ENCODE measurements around the gene IREB2. TPM values are rescaled to one million over a fixed set of nuclear protein-coding genes. Genes with fewer than 3 reads are reported as not detected.

Gene IREB2
- total RNA-seq, 2 experiments from 2014 or later, result 52.8 to 53.7 TPM

GRCh38 chr15:78411061-78411460 lies 27.0 kb upstream of the IREB2 start:
- POLR2A ChIA-PET, result no interaction called here
- H3K27me3 Mint-ChIP-seq, result peaks cover 6% of the 10 kb centered on the region
- DNase-seq, result no peak

GRCh38 chr15:78414621-78415250 lies 23.3 kb upstream of the IREB2 start:
- H3K27me3 Mint-ChIP-seq, result peaks cover 9% of the 10 kb centered on the region
- no peaks in the 10 kb centered on the region for H3K4me1 Mint-ChIP-seq (ENCODE audit: low read depth)
- no peaks in the 10 kb centered on the region for H3K36me3 Mint-ChIP-seq
- no peak for DNase-seq
- H3K4me3 Mint-ChIP-seq, result no peak overlapping the region
- no peaks in the 10 kb centered on the region for H3K9me3 Mint-ChIP-seq
- intact Hi-C loops (cut with micrococcal nuclease), result no loop called here
- H3K27ac Mint-ChIP-seq, result no peak overlapping the region
- CTCF ChIA-PET, result no interaction called here
- POLR2A ChIA-PET, result no interaction called here

More at GRCh38 chr15:78411061-78411460, 27.0 kb upstream of the IREB2 start:
- H3K27ac Mint-ChIP-seq, result no peak overlapping the region
- no peak overlapping the region for H3K4me3 Mint-ChIP-seq
- no peaks in the 10 kb centered on the region for H3K4me1 Mint-ChIP-seq (ENCODE audit: low read depth)
- H3K9me3 Mint-ChIP-seq, result no peaks in the 10 kb centered on the region
- no peaks in the 10 kb centered on the region for H3K36me3 Mint-ChIP-seq
- intact Hi-C loops (cut with micrococcal nuclease), result no loop called here
- CTCF ChIA-PET, result interaction anchor here (1.8 kb wide), 1 partner anchor 12 kb away, joined by 7 read pairs; no protein-coding TSS in a partner anchor

GRCh38 chr15:78415284-78415683 lies 22.7 kb upstream of the IREB2 start:
- H3K27ac Mint-ChIP-seq, result no peak overlapping the region
- POLR2A ChIA-PET, result no interaction called here

GRCh38 chr15:78417754-78418630 lies 20.0 kb upstream of the IREB2 start:
- Mint-ChIP-seq H3K4me3 (no peak overlapping the region), H3K27ac (no peak overlapping the region), H3K9me3 (no peaks in the 10 kb centered on the region), H3K4me1 (ENCODE audit: low read depth) (peaks cover 3% of the 10 kb centered on the region), H3K36me3 (no peaks in the 10 kb centered on the region), H3K27me3 (peaks cover 7% of the 10 kb centered on the region)
- intact Hi-C loops (cut with micrococcal nuclease), result no loop called here
- DNase-seq, result no peak
- POLR2A ChIA-PET, result interaction anchor here (0.6 kb wide), 1 partner anchor 11 kb away, joined by 4 read pairs; no protein-coding TSS in a partner anchor
- CTCF ChIA-PET, result interaction anchor here (0.6 to 1.1 kb wide), 3 partner anchors 10 to 91 kb away, joined by 3 read pairs; no protein-coding TSS in a partner anchor

More at GRCh38 chr15:78415284-78415683, 22.7 kb upstream of the IREB2 start:
- DNase-seq, result no peak
- Mint-ChIP-seq H3K9me3 (no peaks in the 10 kb centered on the region), H3K4me3 (no peak overlapping the region), H3K27me3 (peaks cover 9% of the 10 kb centered on the region), H3K4me1 (ENCODE audit: low read depth) (no peaks in the 10 kb centered on the region), H3K36me3 (no peaks in the 10 kb centered on the region)
- intact Hi-C loops (cut with micrococcal nuclease), result no loop called here
- CTCF ChIA-PET, result interaction anchor here (0.8 to 1.6 kb wide), 2 partner anchors 106 to 116 kb away, joined by 4 to 5 read pairs; partner anchors contain the start of gene SKIC8

- Mint-ChIP-seq H3K27ac (no peak overlapping the region), H3K4me3 (no peak overlapping the region), H3K4me1 (ENCODE audit: low read depth) (peaks cover 3% of the 10 kb centered on the region), H3K9me3 (no peaks in the 10 kb centered on the region), H3K36me3 (no peaks in the 10 kb centered on the region), H3K27me3 (peaks cover 7% of the 10 kb centered on the region)
- intact Hi-C loops (cut with micrococcal nuclease), result no loop called here
- DNase-seq, result no peak
- ChIA-PET POLR2A (no interaction called here), CTCF (interaction anchor here (1.0 to 1.1 kb wide), 2 partner anchors 9 to 92 kb away, joined by 3 read pairs; no protein-coding TSS in a partner anchor)
These were observed 19.3 kb upstream of the IREB2 start for GRCh38 chr15:78418686-78419085.

GRCh38 chr15:78419367-78419766 lies 18.6 kb upstream of the IREB2 start:
- ChIA-PET POLR2A (no interaction called here), CTCF (interaction anchor here (1.0 to 1.1 kb wide), 2 partner anchors 9 to 92 kb away, joined by 3 read pairs; no protein-coding TSS in a partner anchor)
- no peak for DNase-seq
- H3K27me3 Mint-ChIP-seq, result peaks cover 4% of the 10 kb centered on the region
- no peak overlapping the region for H3K27ac Mint-ChIP-seq
- H3K36me3 Mint-ChIP-seq, result no peaks in the 10 kb centered on the region
- no peak overlapping the region for H3K4me3 Mint-ChIP-seq
- H3K4me1 Mint-ChIP-seq (ENCODE audit: low read depth), result peaks cover 3% of the 10 kb centered on the region
- H3K9me3 Mint-ChIP-seq, result no peaks in the 10 kb centered on the region
- intact Hi-C loops (cut with micrococcal nuclease), result no loop called here

- POLR2A ChIA-PET, result interaction anchor here (1.3 kb wide), 1 partner anchor 17 kb away, joined by 4 read pairs; the partner anchor contains the start of gene IREB2
- intact Hi-C loops (cut with micrococcal nuclease), result no loop called here
- no peak overlapping the region for H3K27ac Mint-ChIP-seq
- CTCF ChIA-PET, result no interaction called here
- DNase-seq, result no peak
- no peaks in the 10 kb centered on the region for H3K9me3 Mint-ChIP-seq
- H3K36me3 Mint-ChIP-seq, result no peaks in the 10 kb centered on the region
- no peak overlapping the region for H3K4me3 Mint-ChIP-seq
- H3K4me1 Mint-ChIP-seq (ENCODE audit: low read depth), result peaks cover 5% of the 10 kb centered on the region
- H3K27me3 Mint-ChIP-seq, result peaks cover 4% of the 10 kb centered on the region
These were observed 17.8 kb upstream of the IREB2 start for GRCh38 chr15:78420220-78420619.

- ChIA-PET CTCF (interaction anchor here (1.7 to 2.9 kb wide), 3 partner anchors 34 to 113 kb away, joined by 4 to 35 read pairs (median 5); no protein-coding TSS in a partner anchor), POLR2A (interaction anchor here (1.3 kb wide), 1 partner anchor 17 kb away, joined by 4 read pairs; the partner anchor contains the start of gene IREB2)
- intact Hi-C loops (cut with micrococcal nuclease), result no loop called here
- peaks cover 10% of the 10 kb centered on the region for H3K4me1 Mint-ChIP-seq (ENCODE audit: low read depth)
- no peaks in the 10 kb centered on the region for H3K36me3 Mint-ChIP-seq
- no peak overlapping the region for H3K4me3 Mint-ChIP-seq
- no peak overlapping the region for H3K27ac Mint-ChIP-seq
- H3K27me3 Mint-ChIP-seq, result peaks cover 4% of the 10 kb centered on the region
- DNase-seq, result no peak
- no peaks in the 10 kb centered on the region for H3K9me3 Mint-ChIP-seq
These were observed 17.2 kb upstream of the IREB2 start for GRCh38 chr15:78420766-78421165.

- peaks cover 4% of the 10 kb centered on the region for H3K27me3 Mint-ChIP-seq
- H3K9me3 Mint-ChIP-seq, result no peaks in the 10 kb centered on the region
- peaks cover 17% of the 10 kb centered on the region for H3K4me1 Mint-ChIP-seq (ENCODE audit: low read depth)
- no peak overlapping the region for H3K27ac Mint-ChIP-seq
- H3K36me3 Mint-ChIP-seq, result no peaks in the 10 kb centered on the region
- H3K4me3 Mint-ChIP-seq, result no peak overlapping the region
- intact Hi-C loops (cut with micrococcal nuclease), result no loop called here
- POLR2A ChIA-PET, result interaction anchor here (1.3 kb wide), 1 partner anchor 16 kb away, joined by 4 read pairs; the partner anchor contains the start of gene IREB2
- CTCF ChIA-PET, result interaction anchor here (1.7 to 2.9 kb wide), 3 partner anchors 35 to 114 kb away, joined by 4 to 35 read pairs (median 5); no protein-coding TSS in a partner anchor
- DNase-seq, result no peak
These were observed 16.6 kb upstream of the IREB2 start for GRCh38 chr15:78421238-78421965.

GRCh38 chr15:78422571-78423340 lies 15.3 kb upstream of the IREB2 start:
- Mint-ChIP-seq H3K27me3 (peaks cover 4% of the 10 kb centered on the region), H3K4me3 (no peak overlapping the region), H3K4me1 (ENCODE audit: low read depth) (peaks cover 17% of the 10 kb centered on the region), H3K36me3 (no peaks in the 10 kb centered on the region), H3K27ac (no peak overlapping the region), H3K9me3 (no peaks in the 10 kb centered on the region)
- ChIA-PET POLR2A (interaction anchor here (1.0 to 1.2 kb wide), 2 partner anchors 15 to 123 kb away, joined by 3 to 7 read pairs; partner anchors contain the start of genes IREB2 and SKIC8), CTCF (interaction anchor here (0.6 to 2.9 kb wide), 36 partner anchors 11 to 310 kb away, joined by 3 to 35 read pairs (median 4); partner anchors contain the start of genes CHRNA5, DNAJA4, IREB2 and SKIC8)
- peak; percentile 76 for DNase-seq
- intact Hi-C loops (cut with micrococcal nuclease), result loop anchor here (1.0 kb wide), 2 partner anchors 114 to 309 kb away; no protein-coding TSS in a partner anchor

- Mint-ChIP-seq H3K4me1 (ENCODE audit: low read depth) (peaks cover 17% of the 10 kb centered on the region), H3K27ac (no peak overlapping the region), H3K27me3 (peaks cover under 1% of the 10 kb centered on the region), H3K9me3 (no peaks in the 10 kb centered on the region), H3K4me3 (no peak overlapping the region), H3K36me3 (no peaks in the 10 kb centered on the region)
- no peak for DNase-seq
- ChIA-PET POLR2A (no interaction called here), CTCF (interaction anchor here (2.3 kb wide), 1 partner anchor 13 kb away, joined by 14 read pairs; the partner anchor contains the start of gene IREB2)
- intact Hi-C loops (cut with micrococcal nuclease), result no loop called here
These were observed 13.3 kb upstream of the IREB2 start for GRCh38 chr15:78424673-78425072.

All from activated CD4-positive, alpha-beta memory T cell treated with anti-CD3 and anti-CD28 coated beads for 36 hours (primary cell).